GM18526 (cell line): ENCODE data around the gene SUSD2.

Experiments
- POLR2A ChIP-seq: IDR thresholded peaks from 3 replicates; pipeline ENCODE4 v1.6.1; 2011; ENCODE audit not compliant: insufficient read length; ENCODE audit errors: extremely low read depth

Gene SUSD2

GRCh38 chr22:24146791-24147353, 34.4 kb upstream of the SUSD2 start:
- TF ChIP-seq POLR2A = no peak

- TF ChIP-seq POLR2A = no peak
These were observed 33.6 kb upstream of the SUSD2 start for GRCh38 chr22:24147666-24148065.

- no peak for TF ChIP-seq POLR2A
These were observed 32.8 kb upstream of the SUSD2 start for GRCh38 chr22:24148266-24149197.

GRCh38 chr22:24149198-24149590, 32.1 kb upstream of the SUSD2 start:
- TF ChIP-seq POLR2A = no peak

GRCh38 chr22:24153353-24153752, 27.9 kb upstream of the SUSD2 start:
- no peak for TF ChIP-seq POLR2A

GRCh38 chr22:24153959-24154358, 27.3 kb upstream of the SUSD2 start:
- TF ChIP-seq POLR2A = no peak

GRCh38 chr22:24154826-24155225, 26.5 kb upstream of the SUSD2 start:
- TF ChIP-seq POLR2A = no peak

GRCh38 chr22:24155627-24156140, 25.6 kb upstream of the SUSD2 start:
- TF ChIP-seq POLR2A = peak; percentile 29

GRCh38 chr22:24156141-24156912, 25.0 kb upstream of the SUSD2 start:
- peak; percentile 32 for TF ChIP-seq POLR2A

GRCh38 chr22:24156913-24157821, 24.1 kb upstream of the SUSD2 start:
- peak; percentile 57 for TF ChIP-seq POLR2A

GRCh38 chr22:24157822-24158135, 23.5 kb upstream of the SUSD2 start:
- no peak for TF ChIP-seq POLR2A

- no peak for TF ChIP-seq POLR2A
These were observed 21.6 kb upstream of the SUSD2 start for GRCh38 chr22:24159650-24160049.

GRCh38 chr22:24160546-24160945, 20.7 kb upstream of the SUSD2 start:
- no peak for TF ChIP-seq POLR2A

GRCh38 chr22:24161485-24161884, 19.8 kb upstream of the SUSD2 start:
- no peak for TF ChIP-seq POLR2A

- no peak for TF ChIP-seq POLR2A
These were observed 19.4 kb upstream of the SUSD2 start for GRCh38 chr22:24161909-24162308.
